Measurements from ENCODE around the gene CD9.

The CD9 gene

DNA sequence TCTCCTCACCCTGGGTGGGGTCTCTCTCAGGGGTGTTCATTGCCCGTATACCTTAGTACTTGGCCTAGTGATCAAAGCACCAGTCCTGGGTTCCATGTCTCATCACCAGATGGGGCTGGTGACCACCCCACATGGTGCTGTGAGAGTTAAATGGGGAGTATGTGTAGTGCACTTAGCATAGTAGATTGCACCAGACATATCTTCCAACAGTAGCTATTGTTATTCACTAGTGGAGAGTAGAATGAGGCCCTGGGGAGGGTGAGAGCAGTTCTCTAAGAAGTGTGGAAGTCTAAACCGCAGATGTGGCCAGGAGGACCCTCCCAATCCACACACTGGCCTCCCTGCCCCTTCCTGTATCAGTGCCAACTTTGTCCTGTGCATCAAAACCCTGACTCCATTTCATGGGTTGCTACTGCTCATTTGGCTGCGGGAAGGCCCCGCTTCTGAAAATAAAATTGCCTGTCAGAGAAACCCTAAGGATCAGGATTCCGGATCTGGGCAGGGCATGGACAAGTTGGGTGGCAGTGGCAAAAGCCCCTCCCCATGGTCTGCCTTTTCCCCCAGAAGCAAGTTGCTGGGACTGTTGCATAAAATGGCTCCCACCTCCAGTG is 4.4 kb downstream of the CD9 start:
- H3K27me3 ChIP-seq (ENCODE audit: insufficient read depth, poor library complexity, severe bottlenecking): peaks cover 21% of the 10 kb centered on the region
- no peak overlapping the region for H3K4me3 ChIP-seq (replicated peaks; ENCODE audit: insufficient read depth, low read length)
- no peak overlapping the region for H3K27ac ChIP-seq (replicated peaks)
- peak in 1 of 2 experiments; percentile 42 for DNase-seq (ENCODE audit: low read depth in 1 of 2, low spot score in 1 of 2)
- TF ChIP-seq GABPA (IDR thresholded peaks at IDR 0.05; ENCODE audit: low read depth): no peak
- TF ChIP-seq, protein P1, sequence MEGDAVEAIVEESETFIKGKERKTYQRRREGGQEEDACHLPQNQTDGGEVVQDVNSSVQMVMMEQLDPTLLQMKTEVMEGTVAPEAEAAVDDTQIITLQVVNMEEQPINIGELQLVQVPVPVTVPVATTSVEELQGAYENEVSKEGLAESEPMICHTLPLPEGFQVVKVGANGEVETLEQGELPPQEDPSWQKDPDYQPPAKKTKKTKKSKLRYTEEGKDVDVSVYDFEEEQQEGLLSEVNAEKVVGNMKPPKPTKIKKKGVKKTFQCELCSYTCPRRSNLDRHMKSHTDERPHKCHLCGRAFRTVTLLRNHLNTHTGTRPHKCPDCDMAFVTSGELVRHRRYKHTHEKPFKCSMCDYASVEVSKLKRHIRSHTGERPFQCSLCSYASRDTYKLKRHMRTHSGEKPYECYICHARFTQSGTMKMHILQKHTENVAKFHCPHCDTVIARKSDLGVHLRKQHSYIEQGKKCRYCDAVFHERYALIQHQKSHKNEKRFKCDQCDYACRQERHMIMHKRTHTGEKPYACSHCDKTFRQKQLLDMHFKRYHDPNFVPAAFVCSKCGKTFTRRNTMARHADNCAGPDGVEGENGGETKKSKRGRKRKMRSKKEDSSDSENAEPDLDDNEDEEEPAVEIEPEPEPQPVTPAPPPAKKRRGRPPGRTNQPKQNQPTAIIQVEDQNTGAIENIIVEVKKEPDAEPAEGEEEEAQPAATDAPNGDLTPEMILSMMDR (IDR thresholded peaks at IDR 0.05; ENCODE audit: insufficient read depth, low read length): no peak
- no peak for TF ChIP-seq SPI1 (IDR thresholded peaks at IDR 0.05; ENCODE audit: borderline replicate concordance, low read depth)
- TF ChIP-seq, protein P2, sequence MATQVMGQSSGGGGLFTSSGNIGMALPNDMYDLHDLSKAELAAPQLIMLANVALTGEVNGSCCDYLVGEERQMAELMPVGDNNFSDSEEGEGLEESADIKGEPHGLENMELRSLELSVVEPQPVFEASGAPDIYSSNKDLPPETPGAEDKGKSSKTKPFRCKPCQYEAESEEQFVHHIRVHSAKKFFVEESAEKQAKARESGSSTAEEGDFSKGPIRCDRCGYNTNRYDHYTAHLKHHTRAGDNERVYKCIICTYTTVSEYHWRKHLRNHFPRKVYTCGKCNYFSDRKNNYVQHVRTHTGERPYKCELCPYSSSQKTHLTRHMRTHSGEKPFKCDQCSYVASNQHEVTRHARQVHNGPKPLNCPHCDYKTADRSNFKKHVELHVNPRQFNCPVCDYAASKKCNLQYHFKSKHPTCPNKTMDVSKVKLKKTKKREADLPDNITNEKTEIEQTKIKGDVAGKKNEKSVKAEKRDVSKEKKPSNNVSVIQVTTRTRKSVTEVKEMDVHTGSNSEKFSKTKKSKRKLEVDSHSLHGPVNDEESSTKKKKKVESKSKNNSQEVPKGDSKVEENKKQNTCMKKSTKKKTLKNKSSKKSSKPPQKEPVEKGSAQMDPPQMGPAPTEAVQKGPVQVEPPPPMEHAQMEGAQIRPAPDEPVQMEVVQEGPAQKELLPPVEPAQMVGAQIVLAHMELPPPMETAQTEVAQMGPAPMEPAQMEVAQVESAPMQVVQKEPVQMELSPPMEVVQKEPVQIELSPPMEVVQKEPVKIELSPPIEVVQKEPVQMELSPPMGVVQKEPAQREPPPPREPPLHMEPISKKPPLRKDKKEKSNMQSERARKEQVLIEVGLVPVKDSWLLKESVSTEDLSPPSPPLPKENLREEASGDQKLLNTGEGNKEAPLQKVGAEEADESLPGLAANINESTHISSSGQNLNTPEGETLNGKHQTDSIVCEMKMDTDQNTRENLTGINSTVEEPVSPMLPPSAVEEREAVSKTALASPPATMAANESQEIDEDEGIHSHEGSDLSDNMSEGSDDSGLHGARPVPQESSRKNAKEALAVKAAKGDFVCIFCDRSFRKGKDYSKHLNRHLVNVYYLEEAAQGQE (IDR thresholded peaks at IDR 0.05; ENCODE audit: insufficient replicate concordance, low read depth): no peak
- TF ChIP-seq POLR2AphosphoS5 (IDR thresholded peaks at IDR 0.05; ENCODE audit: low read depth): no peak

DNA sequence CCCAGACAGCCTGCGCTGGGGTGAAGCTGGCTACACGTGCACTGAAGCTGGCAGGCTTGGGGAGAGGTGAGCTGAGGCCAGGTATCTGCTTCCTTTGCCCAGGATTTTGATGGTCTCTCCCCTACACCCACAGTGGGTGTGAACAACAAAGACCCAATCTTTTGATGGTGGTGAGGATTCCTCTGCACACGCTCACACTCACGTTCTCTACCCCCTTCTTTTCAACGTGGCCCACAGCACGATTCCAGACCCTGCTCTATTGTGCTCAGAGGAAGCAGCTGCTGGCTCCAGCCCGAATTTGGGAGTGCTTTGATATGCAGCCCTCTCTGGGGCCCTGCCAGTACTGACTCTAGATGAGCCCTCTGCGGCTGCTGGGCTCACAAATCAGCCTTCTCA is 4.9 kb downstream of the CD9 start:
- TF ChIP-seq GABPA (IDR thresholded peaks at IDR 0.05; ENCODE audit: low read depth) (no peak), SPI1 (IDR thresholded peaks at IDR 0.05; ENCODE audit: borderline replicate concordance, low read depth) (no peak), POLR2AphosphoS5 (IDR thresholded peaks at IDR 0.05; ENCODE audit: low read depth) (no peak)
- TF ChIP-seq, protein P1 (IDR thresholded peaks at IDR 0.05; ENCODE audit: insufficient read depth, low read length): no peak
- TF ChIP-seq, protein P2 (IDR thresholded peaks at IDR 0.05; ENCODE audit: insufficient replicate concordance, low read depth): no peak
- H3K27me3 ChIP-seq (ENCODE audit: insufficient read depth, poor library complexity, severe bottlenecking): peaks cover 18% of the 10 kb centered on the region
- no peak for DNase-seq (ENCODE audit: low read depth in 1 of 2, low spot score in 1 of 2)
- H3K27ac ChIP-seq (replicated peaks): no peak overlapping the region
- H3K4me3 ChIP-seq (replicated peaks; ENCODE audit: insufficient read depth, low read length): no peak overlapping the region

DNA sequence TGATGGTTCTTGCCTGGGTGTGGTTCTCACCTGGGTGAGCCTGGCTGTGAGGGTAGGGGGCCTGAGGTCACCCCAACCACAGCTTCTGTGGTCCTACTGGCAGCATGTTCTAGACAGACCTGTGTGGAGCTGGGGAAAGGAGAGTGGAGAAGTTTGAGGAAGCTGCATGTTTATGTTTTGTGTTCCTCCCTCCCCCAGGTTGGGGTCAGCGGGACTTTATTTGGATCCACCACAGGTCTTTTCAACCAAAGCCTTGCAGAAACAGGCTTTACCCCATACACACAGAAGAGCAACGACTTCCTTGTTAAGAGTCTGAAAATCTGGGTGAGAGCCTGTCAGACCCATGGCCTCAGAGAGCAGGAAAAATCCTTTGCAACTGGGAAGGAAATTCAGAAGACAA is 5.6 kb downstream of the CD9 start:
- TF ChIP-seq, protein P1 (IDR thresholded peaks at IDR 0.05; ENCODE audit: insufficient read depth, low read length): no peak
- TF ChIP-seq POLR2AphosphoS5 (IDR thresholded peaks at IDR 0.05; ENCODE audit: low read depth): no peak
- TF ChIP-seq, protein P2 (IDR thresholded peaks at IDR 0.05; ENCODE audit: insufficient replicate concordance, low read depth): no peak
- TF ChIP-seq SPI1 (IDR thresholded peaks at IDR 0.05; ENCODE audit: borderline replicate concordance, low read depth): no peak
- TF ChIP-seq GABPA (IDR thresholded peaks at IDR 0.05; ENCODE audit: low read depth): no peak
- Histone ChIP-seq H3K27ac (replicated peaks) (no peak overlapping the region), H3K4me3 (replicated peaks; ENCODE audit: insufficient read depth, low read length) (no peak overlapping the region), H3K27me3 (ENCODE audit: insufficient read depth, poor library complexity, severe bottlenecking) (peaks cover 12% of the 10 kb centered on the region)
- DNase-seq (ENCODE audit: low read depth in 1 of 2, low spot score in 1 of 2): no peak

Data from HL-60 (cell line).